NCI-H2081 treated with DMSO at 0.1 percent for 48 hours (cell line): ENCODE results near the gene JAG1.

ENCODE experiments used
- DNase-seq: peaks from one replicate; lab custom pipeline; 2025; lab: John Stamatoyannopoulos, UW

The JAG1 gene

GRCh38 chr20:10667560-10668167 is 6.1 kb downstream of the JAG1 start:
- DNase-seq, result no peak

- DNase-seq, result no peak
Observed at GRCh38 chr20:10667077-10667401, 6.8 kb downstream of the JAG1 start.

DNA sequence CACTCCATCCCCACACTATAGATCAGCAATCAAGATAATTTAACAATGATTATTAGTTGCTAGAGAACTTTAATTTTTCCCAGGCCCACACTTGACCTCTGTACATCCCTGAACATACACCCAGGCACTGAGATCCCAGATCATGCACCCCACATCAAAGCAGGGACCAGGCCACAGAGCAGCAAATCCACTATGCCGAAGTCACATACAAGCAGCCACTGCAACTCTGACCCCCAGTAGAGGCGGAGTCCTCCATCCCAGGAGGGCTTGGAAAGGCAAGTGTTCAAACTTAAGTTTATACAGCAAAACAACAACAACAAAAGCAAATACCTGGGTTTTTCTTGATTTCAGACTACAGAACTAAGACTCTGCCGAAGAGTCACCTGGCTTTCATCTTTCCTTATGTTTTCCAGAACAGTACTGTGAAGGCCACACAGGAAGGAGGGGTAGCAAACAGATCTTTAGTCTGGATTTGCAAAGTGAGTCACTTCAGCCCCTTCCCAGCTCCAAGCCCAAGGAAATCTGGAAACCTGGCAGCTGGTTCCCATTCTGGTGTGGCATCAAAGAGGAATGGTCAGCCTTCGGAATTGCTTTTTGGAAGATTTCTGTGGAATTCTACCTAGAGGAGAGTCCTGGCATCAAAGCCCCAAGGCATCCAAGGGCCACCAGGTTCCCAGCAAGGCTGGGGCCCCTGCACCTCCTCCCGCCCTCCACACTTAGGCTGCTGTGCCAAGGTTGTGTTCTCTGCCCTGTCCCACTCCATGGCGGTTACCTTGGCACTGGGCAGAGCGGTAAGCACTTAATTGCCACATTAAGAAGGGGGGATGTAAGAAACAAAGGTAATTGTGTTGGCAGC is 7.3 kb downstream of the JAG1 start:
- no peak for DNase-seq

GRCh38 chr20:10665791-10666190 is 8.0 kb downstream of the JAG1 start:
- DNase-seq, result no peak

DNA sequence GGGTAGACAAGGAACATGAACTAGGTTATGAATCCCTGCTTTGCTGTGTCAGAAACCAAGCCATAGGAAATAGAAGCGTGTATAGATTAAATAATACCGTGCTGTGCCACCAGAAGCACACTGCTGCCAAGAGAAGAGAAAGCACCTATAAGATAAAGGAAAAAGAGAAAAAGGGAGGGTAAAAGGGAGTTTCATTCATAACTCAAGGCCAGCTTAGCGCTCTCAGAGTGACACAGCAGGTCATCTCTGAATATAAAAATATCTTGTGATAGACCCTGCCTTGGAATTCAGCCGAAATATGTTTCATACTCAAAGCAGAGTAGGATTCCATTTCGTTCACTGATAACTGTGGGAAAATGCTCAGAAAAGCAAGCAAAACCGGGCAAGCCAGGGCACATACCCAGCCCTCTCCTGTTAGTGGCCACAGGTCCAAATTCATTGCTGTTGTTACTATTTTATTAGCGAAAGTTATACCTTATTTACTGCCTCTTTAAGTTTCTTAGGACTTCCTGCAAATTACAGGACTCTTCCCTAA is 8.7 kb downstream of the JAG1 start:
- no peak for DNase-seq

DNA sequence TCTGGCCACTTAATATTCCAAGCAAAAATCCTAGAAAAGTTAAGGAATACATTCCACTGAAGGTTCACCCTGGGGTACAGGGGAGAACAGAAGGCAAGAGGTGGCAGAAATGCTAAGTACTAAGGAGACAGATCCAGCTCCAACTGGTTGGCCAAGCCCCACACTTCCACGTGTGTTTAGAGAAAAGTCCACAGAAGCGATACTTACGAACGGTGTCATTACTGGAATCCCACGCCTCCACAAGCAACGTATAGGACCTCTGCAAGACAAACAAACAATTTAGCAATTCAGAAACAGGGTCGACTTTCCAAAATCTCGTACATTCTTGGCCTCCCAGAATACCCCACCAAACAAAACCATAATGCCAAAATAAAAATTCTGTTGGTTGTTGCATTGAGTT is 10.0 kb downstream of the JAG1 start:
- no peak for DNase-seq

- DNase-seq, result no peak
Observed at GRCh38 chr20:10662661-10663458, 10.9 kb downstream of the JAG1 start.

- no peak for DNase-seq
Observed at GRCh38 chr20:10662151-10662550, 11.6 kb downstream of the JAG1 start.

DNA sequence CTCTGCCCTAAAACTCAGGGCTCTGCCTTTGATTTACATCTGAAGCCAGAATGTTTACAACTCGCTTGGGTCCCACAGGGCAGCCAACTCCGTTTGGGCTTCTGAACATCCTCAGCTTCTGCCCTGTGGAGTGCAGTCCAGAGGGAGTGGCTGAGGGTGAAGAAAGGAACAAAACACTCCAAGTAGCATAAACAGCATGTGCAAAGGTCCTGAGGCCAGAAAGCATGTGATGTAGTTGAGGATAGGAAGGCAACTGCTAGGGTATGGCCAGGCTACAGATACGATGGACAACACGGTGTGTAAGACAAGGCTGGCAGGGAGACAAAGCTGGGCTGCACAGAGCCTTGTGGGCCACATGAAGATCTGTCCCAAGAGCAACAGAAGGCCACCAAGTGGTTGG is 12.5 kb downstream of the JAG1 start:
- DNase-seq, result no peak

GRCh38 chr20:10660661-10661060 is 13.1 kb downstream of the JAG1 start:
- no peak for DNase-seq

DNA sequence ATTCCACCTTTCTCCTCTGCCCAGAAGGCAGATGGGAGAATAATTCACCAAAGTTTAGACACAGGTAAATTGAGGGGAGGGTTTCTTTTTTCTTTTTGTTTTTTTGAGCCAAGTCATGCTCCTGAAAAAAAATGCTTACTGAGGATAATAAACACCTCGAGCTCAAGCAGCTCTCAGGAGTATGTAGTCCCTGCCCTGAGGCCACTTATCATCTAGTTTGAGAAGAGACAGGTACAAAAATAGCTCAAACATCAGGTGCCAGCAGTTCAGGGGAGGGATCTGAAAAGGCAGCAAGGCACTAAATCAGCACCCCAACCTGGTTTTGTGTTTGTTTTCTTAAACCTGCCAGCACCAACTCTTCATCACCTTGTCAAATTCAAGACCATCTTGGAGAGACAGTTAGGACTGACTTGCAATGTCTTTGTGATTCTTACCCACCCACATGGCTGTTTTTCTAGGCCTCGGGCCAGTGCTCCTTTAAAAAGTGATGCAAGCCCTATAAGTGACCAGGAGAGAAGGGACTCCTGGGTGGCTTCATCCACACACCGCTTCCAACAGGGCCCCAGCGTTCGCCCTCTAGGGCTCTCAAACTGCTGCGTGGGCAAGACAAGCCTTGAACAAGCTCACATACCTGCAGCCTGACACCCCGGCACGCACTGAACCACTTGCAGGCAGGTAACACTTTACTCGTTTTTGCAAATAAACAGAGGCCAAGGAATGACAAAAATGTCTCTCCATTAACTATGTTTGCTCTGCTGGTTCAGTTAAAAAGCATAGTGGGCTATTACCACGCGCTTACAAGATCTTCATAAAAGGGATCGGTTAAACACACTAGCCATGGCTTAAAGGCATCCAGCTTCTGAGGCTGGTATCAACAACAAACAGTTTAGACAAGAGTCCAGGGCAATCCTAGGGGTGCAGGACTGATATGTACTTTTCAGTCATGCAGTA is 13.9 kb downstream of the JAG1 start:
- DNase-seq, result no peak

DNA sequence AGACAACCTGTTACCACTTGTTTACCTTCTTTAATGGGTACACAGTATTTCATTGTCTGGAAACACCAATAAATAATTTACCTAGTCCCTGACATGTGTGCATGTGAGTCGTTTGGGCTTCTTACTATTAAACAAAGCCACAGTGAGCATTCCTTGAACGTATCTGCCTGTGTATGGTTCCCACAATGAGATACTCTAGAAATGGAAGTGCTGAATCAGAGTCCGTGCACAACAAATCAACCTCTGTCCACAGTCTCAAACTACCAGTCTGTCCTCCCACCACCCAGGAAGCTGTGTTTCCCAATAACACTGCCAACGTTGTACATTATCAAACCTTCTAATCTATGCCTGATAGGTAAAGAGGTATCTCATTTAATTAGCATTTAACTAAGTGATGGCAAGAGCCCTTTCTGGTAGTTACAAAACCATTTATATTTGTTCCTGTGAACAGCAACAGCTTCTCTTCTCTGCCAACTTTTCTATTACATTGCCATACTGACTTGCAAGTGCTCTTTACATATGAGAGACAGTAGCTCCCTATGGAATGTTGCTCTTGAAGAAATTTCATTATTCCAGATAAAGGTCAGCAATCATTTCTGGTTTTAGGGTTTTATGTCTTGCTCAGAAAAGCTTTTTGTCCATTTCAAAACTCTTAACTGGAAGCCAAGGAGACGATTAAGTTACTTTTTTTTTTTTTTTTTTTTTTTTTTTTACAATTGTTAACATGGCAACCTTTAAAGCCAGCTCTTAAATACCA is 14.7 kb downstream of the JAG1 start:
- no peak for DNase-seq

- DNase-seq, result no peak
Observed at GRCh38 chr20:10658051-10658823, 15.6 kb downstream of the JAG1 start.

GRCh38 chr20:10657453-10657852 is 16.3 kb downstream of the JAG1 start:
- no peak for DNase-seq

GRCh38 chr20:10655720-10656669 is 17.8 kb downstream of the JAG1 start:
- DNase-seq, result no peak

DNA sequence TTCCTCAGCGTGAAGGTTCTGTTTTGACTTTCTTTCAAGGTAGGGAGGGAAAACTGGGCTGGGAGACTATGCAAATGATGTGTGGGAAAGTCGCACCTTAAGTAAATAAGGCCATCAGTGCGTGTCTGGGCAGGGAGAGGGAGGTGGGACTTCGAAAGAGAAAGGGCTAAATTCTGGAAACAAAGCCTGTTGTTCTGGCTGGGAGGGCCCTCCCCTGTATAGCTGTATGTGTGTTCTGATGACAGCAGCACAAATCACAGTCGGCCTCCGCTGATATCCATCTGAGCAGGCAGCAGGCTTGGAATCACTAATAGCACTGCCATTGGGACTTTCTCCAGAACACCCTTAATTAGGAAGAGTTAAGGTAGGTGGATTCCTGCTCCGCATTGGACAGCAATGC is 19.2 kb downstream of the JAG1 start:
- DNase-seq, result no peak

GRCh38 chr20:10654250-10654610 is 19.6 kb downstream of the JAG1 start:
- DNase-seq, result no peak

GRCh38 chr20:10653599-10654249 is 20.1 kb downstream of the JAG1 start:
- no peak for DNase-seq
